ENCODE measurements around the gene RAB11FIP4.

The RAB11FIP4 gene

DNA sequence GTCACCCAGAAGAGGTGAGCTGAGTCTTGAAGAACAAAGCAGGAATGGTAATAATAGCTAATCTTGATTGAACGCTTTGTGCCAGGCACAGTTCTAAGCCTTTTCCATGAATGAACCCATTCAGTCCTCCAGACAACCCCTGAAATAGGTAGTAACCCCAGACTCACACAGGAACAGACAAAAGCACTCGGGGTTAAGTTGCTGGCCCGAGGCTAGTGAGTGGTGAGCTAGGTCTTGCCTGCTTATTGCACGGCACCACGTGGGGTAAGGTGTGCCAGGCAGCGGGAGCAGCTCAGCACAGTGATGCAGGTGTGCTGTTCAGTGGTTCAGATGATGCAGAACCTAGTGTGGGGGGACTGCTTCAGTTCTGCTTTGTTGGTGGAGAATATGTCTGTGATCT lies 181.6 kb downstream of the RAB11FIP4 start:
- no peak for DNase-seq

- DNase-seq: no peak
These were observed 182.4 kb downstream of the RAB11FIP4 start for GRCh38 chr17:31573861-31574260.

- DNase-seq: peak; percentile 16
These were observed 183.0 kb downstream of the RAB11FIP4 start for GRCh38 chr17:31574458-31574857.

GRCh38 chr17:31575043-31575442 lies 183.6 kb downstream of the RAB11FIP4 start:
- no peak for DNase-seq

DNA sequence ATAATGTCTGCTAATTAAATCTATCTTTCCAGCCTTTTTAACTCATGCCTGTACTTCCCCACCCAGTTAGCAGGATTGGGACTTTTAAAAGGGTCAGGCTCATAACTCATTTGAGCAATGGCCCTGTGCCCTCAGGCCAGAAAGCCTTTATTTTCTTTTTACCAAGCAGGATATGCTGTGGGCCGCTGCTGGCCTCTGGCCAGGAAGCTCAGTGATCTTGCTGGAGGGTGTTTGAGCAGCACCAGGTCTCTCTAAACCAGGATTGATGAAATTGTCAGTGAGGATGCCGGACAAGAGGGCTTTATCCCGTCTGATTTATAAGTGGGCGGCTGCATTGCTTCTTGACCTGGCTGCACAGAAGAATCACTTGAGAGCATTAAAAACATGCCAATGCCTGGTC lies 187.8 kb downstream of the RAB11FIP4 start:
- peak; percentile 35 for DNase-seq

DNA sequence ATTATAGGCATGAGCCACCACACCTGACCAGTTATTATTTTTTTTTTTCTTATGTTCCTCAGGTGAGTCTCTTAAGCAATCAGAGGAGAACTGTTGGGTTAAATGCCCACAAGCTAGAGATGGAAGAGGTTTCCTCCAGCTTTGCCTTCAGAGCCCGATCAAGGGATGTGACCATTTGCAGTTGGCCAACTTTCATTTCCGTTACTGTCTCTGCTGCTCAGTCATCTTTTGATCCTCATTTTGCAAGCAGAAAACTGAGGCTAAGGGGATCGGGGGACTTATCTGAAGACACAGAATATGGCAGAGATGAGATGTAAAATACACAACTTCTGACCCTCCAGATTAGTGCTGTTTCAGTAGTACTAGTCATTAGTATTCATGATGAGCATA lies 188.8 kb downstream of the RAB11FIP4 start:
- DNase-seq: no peak

DNA sequence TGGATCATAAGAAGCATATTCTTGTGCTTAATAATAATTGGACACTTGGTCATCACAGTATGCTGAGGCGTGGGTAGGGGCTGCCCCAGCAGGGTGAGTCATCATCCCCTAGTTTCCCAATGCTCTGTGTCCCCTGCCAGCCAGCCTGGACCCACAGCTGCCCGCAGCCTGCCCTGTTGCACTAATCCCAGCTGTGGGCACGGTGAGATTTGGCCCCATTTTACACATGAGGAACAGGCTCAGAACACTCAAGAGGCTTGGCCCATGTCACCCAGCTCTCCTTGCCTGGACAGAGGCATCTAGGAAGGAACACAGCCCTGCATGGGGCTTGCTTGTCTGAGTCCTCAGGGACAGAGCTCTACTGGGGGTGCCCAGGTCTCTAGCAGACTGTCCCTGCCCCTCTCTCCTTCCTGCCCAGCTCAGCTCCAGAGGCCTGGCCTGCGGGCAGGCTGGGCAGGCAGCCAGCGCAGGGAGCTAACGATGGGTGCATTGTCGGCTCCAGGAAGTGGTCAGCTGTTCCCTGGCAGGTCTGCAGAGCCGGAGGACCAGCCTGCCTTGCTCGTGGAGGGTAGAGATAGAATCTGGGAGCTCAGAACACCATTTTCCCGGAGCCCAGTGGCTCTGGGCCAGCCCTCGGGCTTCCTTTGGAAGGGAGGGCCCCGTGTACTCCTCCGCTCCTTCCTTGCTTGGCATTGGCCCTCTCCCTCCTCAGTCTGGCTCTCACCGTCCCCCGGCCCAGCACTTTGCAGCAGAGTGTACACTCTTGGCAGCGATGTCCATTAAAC lies 189.4 kb downstream of the RAB11FIP4 start:
- peak; percentile 98 for DNase-seq

GRCh38 chr17:31581491-31581890 lies 190.0 kb downstream of the RAB11FIP4 start:
- no peak for DNase-seq

GRCh38 chr17:31582151-31582907 lies 190.9 kb downstream of the RAB11FIP4 start:
- DNase-seq: peak; percentile 95

GRCh38 chr17:31583772-31584356 lies 192.4 kb downstream of the RAB11FIP4 start:
- DNase-seq: peak; percentile 45

DNA sequence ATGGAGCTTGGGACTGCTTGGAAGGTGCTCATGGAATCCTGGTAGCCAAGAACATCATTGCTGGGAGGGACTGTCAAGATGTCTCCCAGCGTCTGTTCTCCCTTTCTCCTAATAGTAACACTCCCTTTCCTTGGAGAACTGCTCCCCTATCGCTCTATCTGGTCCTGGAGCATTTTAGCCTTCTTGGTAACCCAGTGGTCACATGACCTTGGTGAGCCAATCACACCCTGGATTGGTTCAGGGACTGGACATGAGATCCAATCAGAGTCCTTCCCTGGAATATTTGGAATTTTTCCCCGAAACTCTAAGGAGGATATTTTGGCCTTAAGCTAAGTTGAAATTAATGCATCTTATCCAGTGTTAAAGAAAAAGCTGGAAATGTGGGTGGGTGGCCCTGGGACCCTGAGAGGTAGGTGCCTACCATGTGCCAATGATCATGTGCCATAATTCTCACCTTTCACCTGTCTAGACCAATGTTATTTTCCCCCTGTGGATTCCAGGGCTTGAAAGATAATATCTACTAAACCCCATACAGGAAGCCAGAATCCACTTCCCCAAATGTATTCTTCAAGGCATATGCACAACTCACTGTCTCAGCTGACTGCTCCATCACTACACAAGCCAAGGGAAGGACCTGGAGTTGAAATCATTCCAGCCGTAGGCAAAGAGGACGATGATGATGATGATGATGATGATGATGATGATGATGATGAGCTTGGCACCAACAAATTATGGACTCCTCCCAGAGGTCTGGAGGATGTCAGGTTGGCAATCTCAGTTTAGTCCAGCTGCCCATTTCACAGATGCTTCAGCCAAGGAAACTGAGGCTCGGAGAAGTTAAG lies 193.2 kb downstream of the RAB11FIP4 start:
- DNase-seq: peak; percentile 68

- DNase-seq: no peak
These were observed 193.8 kb downstream of the RAB11FIP4 start for GRCh38 chr17:31585280-31585630.

- DNase-seq: peak; percentile 76
These were observed 195.5 kb downstream of the RAB11FIP4 start for GRCh38 chr17:31586946-31587345.

DNA sequence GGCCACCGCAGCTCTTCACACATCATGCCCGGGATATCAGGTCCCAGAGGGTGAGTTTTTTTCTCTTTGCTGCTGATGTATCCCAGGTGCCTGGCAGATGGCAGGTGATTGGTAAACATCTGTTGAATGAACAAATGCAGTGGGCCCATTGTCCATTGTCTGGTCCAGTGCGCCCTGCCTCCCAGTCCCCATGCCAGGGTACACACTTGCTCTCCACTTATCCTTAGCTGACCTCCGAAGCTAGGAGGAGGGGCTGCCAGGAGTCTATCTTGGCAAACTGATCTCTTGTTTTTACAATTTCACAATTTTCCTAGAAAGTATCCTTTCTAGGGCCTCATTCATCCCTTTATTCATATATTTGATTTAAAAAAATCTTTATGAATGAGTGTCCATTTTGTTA lies 196.0 kb downstream of the RAB11FIP4 start:
- no peak for DNase-seq
